ENCODE data around the gene ATP13A1.

ATP13A1 gene

DNA sequence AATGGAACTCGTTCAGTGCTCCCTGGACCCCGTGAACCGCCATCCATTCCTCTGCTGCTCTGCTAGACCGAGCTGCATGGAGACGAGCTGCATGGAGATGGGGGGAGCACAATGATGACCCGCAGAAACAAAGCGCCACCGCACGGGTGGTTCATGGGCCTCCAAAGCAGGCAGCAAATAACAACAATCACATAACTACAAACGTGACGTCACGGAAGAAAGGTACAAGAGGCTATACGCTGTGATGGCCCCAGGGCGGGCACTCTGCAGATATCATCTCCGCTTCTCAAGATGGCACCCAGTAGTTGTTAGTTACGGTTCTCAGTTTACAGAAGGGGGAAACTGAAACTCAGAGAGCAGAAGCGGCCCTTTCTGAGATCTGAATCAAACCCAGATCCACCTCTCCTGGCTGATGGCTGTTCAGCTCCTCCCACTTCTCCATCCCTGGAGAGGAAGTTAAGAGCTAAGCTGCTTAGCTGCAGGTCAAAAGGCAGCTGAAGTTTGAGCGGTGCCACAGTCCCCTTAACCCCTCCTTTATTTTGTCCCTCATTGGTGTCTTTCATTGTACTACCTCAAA lies 1.7 kb downstream of the ATP13A1 start:
- H3K36me3 ChIP-seq (ENCODE audit: control insufficient read depth, insufficient read depth, low read length, severe bottlenecking): peaks cover 29% of the 10 kb centered on the region
- peaks cover 18% of the 10 kb centered on the region for H3K4me1 ChIP-seq (ENCODE audit: control insufficient read depth, insufficient read depth, low read length)
- peak overlapping the region; percentile 94 for H3K4me3 ChIP-seq (ENCODE audit: low read length)
- no peaks in the 10 kb centered on the region for H3K9me3 ChIP-seq (ENCODE audit: control insufficient read depth, low read length)
- no peak for DNase-seq (ENCODE audit: low read depth)
- peak overlapping the region; percentile 99 for H3K9ac ChIP-seq (ENCODE audit: low read length)
- no peaks in the 10 kb centered on the region for H3K27me3 ChIP-seq (replicated peaks; ENCODE audit: control insufficient read depth, insufficient read depth, low read length)

DNA sequence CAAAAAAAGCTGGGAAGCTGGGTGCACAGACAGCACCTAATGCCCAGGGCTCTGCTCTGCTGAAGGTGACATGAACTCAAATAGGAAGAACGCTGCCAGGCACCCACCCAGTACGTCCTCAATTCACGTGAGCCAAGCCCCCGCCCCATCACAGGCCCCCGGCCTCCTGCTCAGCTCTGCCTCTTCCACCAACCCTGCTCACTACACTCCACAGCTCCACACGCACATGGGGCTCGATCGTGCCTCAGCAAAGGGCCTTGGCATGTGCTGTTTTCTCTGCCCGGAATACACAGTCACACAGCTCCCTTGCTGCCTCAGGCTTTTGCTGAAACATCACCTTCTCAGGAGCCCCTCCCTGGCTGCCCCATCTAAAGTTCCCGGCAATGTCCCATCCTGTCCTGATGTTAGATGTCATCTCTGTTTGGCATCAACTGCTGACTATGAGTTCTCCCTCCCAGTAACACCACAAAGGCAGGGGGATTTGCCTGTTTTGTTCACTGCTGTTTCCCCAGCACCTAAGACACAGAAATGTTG lies 2.3 kb downstream of the ATP13A1 start:
- H3K9ac ChIP-seq (ENCODE audit: low read length): no peak overlapping the region
- no peak for DNase-seq (ENCODE audit: low read depth)
- H3K4me3 ChIP-seq (ENCODE audit: low read length): peak overlapping the region; percentile 94
- H3K4me1 ChIP-seq (ENCODE audit: control insufficient read depth, insufficient read depth, low read length): peaks cover 18% of the 10 kb centered on the region
- H3K9me3 ChIP-seq (ENCODE audit: control insufficient read depth, low read length): no peaks in the 10 kb centered on the region
- no peaks in the 10 kb centered on the region for H3K27me3 ChIP-seq (replicated peaks; ENCODE audit: control insufficient read depth, insufficient read depth, low read length)
- peaks cover 34% of the 10 kb centered on the region for H3K36me3 ChIP-seq (ENCODE audit: control insufficient read depth, insufficient read depth, low read length, severe bottlenecking)

DNA sequence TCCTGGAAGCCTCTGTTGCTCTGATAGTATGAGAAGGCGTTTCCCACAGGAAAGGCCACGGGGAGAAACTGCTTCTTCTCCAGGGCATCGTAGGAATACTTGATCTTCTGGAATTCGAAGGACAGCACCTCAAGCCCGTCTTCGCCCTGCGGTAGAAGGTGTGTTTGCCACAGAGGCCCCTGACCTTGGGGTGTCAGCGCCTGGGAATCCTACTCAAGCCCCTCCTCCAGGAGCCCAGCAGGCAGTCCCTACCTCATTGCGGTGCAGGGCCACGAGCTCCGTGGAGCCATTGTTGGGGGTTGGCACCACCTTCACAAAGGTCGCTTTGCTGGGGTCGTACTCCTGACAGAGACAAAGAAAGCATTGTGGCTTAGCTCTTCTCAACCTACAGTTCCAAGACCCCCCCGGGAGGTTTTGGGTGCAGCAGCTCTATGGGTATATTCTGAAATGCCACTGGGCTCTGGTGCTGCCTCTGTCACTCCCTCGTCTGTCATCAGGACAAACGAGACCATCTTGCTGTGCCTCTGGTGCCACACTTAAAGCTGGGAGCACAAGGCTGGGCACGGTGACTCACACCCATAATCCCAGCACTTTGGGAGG lies 3.7 kb downstream of the ATP13A1 start:
- Histone ChIP-seq H3K4me3 (ENCODE audit: low read length) (no peak overlapping the region), H3K9ac (ENCODE audit: low read length) (no peak overlapping the region), H3K27me3 (replicated peaks; ENCODE audit: control insufficient read depth, insufficient read depth, low read length) (no peaks in the 10 kb centered on the region), H3K9me3 (ENCODE audit: control insufficient read depth, low read length) (no peaks in the 10 kb centered on the region), H3K4me1 (ENCODE audit: control insufficient read depth, insufficient read depth, low read length) (peaks cover 18% of the 10 kb centered on the region), H3K36me3 (ENCODE audit: control insufficient read depth, insufficient read depth, low read length, severe bottlenecking) (peaks cover 49% of the 10 kb centered on the region)
- DNase-seq (ENCODE audit: low read depth): no peak

DNA sequence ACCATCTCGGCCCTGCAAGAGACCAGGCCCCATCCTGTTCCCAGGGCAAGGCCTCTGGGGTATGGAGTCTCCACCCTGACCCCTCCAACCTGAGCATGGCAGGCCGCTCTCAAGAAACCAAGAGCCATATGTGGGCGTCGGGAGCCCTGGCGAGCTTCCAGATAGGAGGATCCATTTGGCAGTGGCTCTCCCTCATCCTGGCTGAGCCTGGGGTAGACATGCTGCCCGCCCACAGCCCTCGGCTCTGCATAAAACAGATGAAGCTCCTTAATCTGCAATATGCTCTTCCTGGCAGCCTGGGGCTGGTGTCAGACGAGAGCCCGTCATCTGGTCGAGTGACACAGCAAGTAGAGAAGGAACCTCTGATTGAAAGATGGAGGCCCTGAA lies 6.1 kb downstream of the ATP13A1 start:
- H3K9ac ChIP-seq (ENCODE audit: low read length): no peak overlapping the region
- H3K4me3 ChIP-seq (ENCODE audit: low read length): no peak overlapping the region
- peaks cover 17% of the 10 kb centered on the region for H3K4me1 ChIP-seq (ENCODE audit: control insufficient read depth, insufficient read depth, low read length)
- DNase-seq (ENCODE audit: low read depth): no peak
- H3K36me3 ChIP-seq (ENCODE audit: control insufficient read depth, insufficient read depth, low read length, severe bottlenecking): peaks cover 72% of the 10 kb centered on the region
- H3K27me3 ChIP-seq (replicated peaks; ENCODE audit: control insufficient read depth, insufficient read depth, low read length): no peaks in the 10 kb centered on the region
- H3K9me3 ChIP-seq (ENCODE audit: control insufficient read depth, low read length): no peaks in the 10 kb centered on the region

DNA sequence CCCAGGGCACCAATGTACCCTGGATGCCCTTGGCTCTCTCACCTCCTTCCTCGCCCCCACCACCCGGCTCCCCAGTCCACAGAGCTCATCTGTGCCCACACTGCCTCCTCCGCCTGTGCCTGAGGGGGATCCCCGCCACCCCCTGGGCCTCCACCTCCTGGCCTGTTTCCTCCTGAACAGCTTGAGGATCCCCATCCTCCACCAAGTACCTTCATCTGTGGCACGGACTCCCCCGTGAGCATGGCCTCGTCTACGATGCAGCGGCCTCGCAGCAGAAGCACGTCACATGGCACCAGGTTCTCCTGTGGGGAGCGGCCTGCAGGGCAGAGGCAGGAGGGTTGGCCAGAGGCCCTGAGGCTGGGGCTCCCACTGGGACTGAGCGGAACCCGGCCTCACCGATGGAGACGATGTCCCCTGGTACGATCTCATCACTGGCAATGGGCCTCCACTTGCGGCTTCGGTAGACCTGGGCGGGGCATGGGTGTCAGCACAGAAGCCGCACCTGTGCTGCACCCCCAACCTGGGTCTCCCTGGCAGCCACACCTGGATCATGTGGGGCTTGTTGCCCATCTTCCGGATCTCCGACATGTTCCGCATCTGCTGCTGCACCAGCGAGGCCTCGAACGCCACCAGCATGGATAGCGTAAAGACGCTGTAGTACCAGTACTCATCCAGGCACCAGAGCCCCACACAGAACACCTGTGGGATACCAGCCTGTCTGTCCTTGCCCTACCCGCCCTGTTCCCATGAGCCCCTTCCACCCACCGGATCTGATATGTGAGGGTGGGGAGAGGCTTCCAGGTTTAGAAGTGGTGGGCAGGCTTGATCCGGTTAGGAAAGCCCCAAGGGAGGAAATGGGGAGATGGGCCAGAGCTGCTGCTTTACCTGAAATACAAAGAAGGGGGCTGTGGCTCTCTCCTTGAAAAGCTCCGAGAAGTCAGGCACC lies 6.8 kb downstream of the ATP13A1 start:
- Histone ChIP-seq H3K9ac (ENCODE audit: low read length) (no peak overlapping the region), H3K27me3 (replicated peaks; ENCODE audit: control insufficient read depth, insufficient read depth, low read length) (no peaks in the 10 kb centered on the region), H3K4me3 (ENCODE audit: low read length) (no peak overlapping the region), H3K9me3 (ENCODE audit: control insufficient read depth, low read length) (no peaks in the 10 kb centered on the region), H3K36me3 (ENCODE audit: control insufficient read depth, insufficient read depth, low read length, severe bottlenecking) (peaks cover 79% of the 10 kb centered on the region), H3K4me1 (ENCODE audit: control insufficient read depth, insufficient read depth, low read length) (peaks cover 10% of the 10 kb centered on the region)
- no peak for DNase-seq (ENCODE audit: low read depth)

DNA sequence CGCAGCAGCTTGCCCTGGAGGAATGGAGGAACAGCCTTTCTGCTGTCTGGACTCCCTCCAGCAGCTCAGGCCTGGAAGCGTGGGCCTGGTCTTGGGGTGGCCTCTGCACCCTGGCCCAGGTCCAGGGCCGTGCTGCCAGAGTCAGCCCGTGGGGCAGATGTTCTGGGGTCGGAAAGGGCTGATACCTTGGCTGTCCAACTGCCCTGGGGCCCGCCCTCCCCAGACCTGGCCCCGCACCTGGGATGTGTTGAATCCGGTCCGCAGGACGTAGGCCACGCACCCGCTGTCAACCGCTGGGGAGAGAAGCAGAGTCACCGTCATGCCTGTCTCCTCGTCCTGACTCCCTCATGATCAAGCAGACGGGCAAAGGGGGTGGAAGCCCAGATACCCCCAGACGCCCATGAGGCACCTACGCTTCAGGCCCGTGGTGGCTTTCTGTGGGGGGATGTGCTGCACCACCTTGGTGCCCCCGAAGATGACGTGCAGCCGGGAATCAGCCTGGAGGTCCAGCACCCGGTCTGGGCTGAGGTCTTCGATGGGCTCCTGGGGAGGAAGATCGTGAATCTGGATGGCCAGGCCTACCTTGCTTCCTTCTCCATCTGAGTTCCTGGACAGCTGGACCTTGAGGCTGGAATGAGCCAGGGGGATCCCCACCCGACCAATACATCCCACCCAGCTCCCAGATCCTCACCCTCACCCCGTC lies 7.7 kb downstream of the ATP13A1 start:
- Histone ChIP-seq H3K36me3 (ENCODE audit: control insufficient read depth, insufficient read depth, low read length, severe bottlenecking) (peaks cover 88% of the 10 kb centered on the region), H3K9ac (ENCODE audit: low read length) (no peak overlapping the region), H3K27me3 (replicated peaks; ENCODE audit: control insufficient read depth, insufficient read depth, low read length) (no peaks in the 10 kb centered on the region), H3K9me3 (ENCODE audit: control insufficient read depth, low read length) (no peaks in the 10 kb centered on the region), H3K4me3 (ENCODE audit: low read length) (no peak overlapping the region), H3K4me1 (ENCODE audit: control insufficient read depth, insufficient read depth, low read length) (peaks cover 3% of the 10 kb centered on the region)
- no peak for DNase-seq (ENCODE audit: low read depth)

DNA sequence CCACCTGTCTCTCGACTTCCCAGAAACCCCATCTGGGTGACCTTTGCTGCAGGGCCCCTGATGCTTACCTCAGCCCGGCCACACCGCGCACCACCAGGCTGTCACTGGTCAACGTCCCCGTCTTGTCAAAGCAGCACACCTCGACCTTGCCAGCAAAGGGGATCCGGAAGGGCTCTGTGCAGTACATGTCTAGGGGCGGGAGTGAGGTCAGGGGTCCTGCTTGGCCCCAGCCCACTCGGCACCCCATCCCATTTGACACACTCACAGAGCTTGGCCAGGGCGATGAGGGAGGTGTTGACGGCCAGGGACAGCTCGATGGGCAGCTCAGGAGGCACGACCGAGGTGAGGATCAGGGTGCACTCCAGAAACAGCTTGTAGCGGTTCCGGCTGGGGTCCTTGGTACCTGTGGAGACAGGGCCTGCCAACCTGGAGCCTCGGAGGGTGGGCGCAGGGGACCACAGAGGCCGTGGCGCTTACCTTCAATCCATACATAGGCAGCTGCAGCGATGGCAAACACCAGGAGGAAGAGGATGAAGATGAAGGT lies 8.4 kb downstream of the ATP13A1 start:
- peaks cover 3% of the 10 kb centered on the region for H3K4me1 ChIP-seq (ENCODE audit: control insufficient read depth, insufficient read depth, low read length)
- no peaks in the 10 kb centered on the region for H3K9me3 ChIP-seq (ENCODE audit: control insufficient read depth, low read length)
- DNase-seq (ENCODE audit: low read depth): no peak
- peaks cover 95% of the 10 kb centered on the region for H3K36me3 ChIP-seq (ENCODE audit: control insufficient read depth, insufficient read depth, low read length, severe bottlenecking)
- no peak overlapping the region for H3K9ac ChIP-seq (ENCODE audit: low read length)
- no peaks in the 10 kb centered on the region for H3K27me3 ChIP-seq (replicated peaks; ENCODE audit: control insufficient read depth, insufficient read depth, low read length)
- H3K4me3 ChIP-seq (ENCODE audit: low read length): no peak overlapping the region

DNA sequence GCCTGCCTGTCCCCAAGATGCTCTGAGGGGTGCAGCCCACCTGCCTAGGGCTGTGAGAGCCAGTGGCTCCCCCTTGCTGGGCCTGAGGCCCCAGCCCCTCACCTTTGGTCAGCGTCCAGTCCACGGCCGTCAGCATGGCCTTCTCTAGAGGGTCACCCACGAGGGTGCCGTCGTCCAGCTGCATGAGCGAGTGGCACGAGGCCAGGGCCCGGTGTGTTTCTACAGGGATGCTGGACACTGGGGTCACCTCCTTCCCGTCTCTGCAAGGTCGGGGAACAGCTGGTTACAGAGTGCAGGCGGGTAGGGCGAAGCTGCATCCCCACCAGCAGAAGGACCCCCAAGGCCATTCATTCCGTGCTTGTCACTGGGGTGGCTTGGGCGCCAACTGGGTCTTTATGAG lies 9.0 kb downstream of the ATP13A1 start:
- no peak for DNase-seq (ENCODE audit: low read depth)
- Histone ChIP-seq H3K4me1 (ENCODE audit: control insufficient read depth, insufficient read depth, low read length) (peaks cover 3% of the 10 kb centered on the region), H3K9me3 (ENCODE audit: control insufficient read depth, low read length) (no peaks in the 10 kb centered on the region), H3K27me3 (replicated peaks; ENCODE audit: control insufficient read depth, insufficient read depth, low read length) (no peaks in the 10 kb centered on the region), H3K9ac (ENCODE audit: low read length) (no peak overlapping the region), H3K36me3 (ENCODE audit: control insufficient read depth, insufficient read depth, low read length, severe bottlenecking) (peaks cover 98% of the 10 kb centered on the region), H3K4me3 (ENCODE audit: low read length) (no peak overlapping the region)

DNA sequence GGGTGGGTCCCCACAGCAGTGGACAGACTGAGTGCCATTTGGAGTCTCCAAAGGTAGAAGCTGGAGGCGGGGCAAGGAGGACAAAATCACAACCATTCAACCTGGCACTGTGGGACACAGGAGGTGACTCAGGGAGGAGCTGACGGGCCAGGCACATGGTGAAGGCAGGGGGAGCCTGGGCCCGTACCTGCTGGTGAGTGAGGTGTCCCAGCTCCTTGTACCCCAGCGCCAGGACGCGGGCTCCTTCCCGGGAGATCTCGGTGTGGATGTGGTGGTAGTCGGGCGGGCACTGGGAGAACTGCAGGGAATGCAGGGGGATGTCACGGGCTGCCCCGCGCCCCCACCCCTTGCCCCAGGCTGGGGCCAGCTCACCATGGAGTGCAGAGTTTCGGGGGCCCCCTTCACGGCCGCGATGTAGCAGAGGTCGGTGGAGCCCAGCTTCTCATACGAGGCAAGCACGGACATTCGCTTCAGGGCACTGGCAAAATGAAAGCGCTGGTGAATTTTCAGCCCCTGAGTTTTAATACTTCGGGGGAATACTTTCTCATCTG lies 9.8 kb downstream of the ATP13A1 start:
- no peaks in the 10 kb centered on the region for H3K9me3 ChIP-seq (ENCODE audit: control insufficient read depth, low read length)
- peaks cover 3% of the 10 kb centered on the region for H3K4me1 ChIP-seq (ENCODE audit: control insufficient read depth, insufficient read depth, low read length)
- H3K9ac ChIP-seq (ENCODE audit: low read length): no peak overlapping the region
- H3K27me3 ChIP-seq (replicated peaks; ENCODE audit: control insufficient read depth, insufficient read depth, low read length): no peaks in the 10 kb centered on the region
- H3K36me3 ChIP-seq (ENCODE audit: control insufficient read depth, insufficient read depth, low read length, severe bottlenecking): peaks cover 95% of the 10 kb centered on the region
- DNase-seq (ENCODE audit: low read depth): no peak
- no peak overlapping the region for H3K4me3 ChIP-seq (ENCODE audit: low read length)

DNA sequence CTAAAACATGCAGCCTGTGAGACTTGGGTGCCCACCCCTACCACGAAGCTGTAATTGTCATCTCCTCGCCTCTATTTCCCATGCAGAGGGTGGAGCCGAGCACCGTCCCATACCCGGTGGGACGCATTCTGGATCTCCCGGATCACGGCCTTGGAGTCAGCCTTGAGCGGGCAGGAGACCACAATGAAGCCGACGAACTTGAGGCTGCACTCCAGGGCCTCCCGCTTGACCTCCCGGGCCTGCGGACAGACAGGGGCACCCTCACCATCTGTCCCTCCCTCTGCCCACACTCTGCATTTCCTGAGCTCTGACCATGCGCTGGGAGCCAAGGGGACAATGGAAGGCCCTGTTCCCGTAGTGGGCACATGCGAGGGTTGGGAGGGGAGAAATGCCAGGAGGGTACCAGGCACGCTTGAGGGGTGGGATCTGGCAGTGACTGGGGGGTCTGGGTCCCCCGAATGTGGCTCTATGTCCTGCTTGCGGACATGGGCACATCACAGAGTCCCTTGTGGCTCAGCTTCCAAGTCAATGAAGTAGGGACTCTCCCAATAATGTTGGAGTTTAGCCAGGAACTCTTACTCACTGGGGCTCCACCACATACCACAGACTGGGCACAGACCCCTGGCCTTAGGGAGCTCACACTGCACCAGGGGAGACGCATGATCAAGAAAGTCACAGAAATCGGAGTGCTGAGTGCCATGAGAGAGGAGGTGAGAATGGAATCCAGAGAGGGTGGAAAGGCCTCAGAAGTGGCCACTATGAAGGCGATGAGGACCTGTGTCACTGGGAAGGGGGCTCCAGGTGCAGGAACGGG lies 10.8 kb downstream of the ATP13A1 start:
- H3K9me3 ChIP-seq (ENCODE audit: control insufficient read depth, low read length): no peaks in the 10 kb centered on the region
- peaks cover 87% of the 10 kb centered on the region for H3K36me3 ChIP-seq (ENCODE audit: control insufficient read depth, insufficient read depth, low read length, severe bottlenecking)
- H3K4me1 ChIP-seq (ENCODE audit: control insufficient read depth, insufficient read depth, low read length): peaks cover 3% of the 10 kb centered on the region
- DNase-seq (ENCODE audit: low read depth): no peak
- no peak overlapping the region for H3K9ac ChIP-seq (ENCODE audit: low read length)
- H3K27me3 ChIP-seq (replicated peaks; ENCODE audit: control insufficient read depth, insufficient read depth, low read length): no peaks in the 10 kb centered on the region
- no peak overlapping the region for H3K4me3 ChIP-seq (ENCODE audit: low read length)

All from adipocyte (in vitro differentiated cells).